HG03135 (cell line): ENCODE data around the gene ARHGEF37.
"Not testable (repeated sequence)": the region's sequence is repeated elsewhere in the genome, so short reads cannot be mapped to it uniquely, and the experiment has no call there.

Experiments
- ATAC-seq: cut with Tn5 transposase; IDR thresholded peaks from one replicate; pipeline ENCODE4 v1.9.1; 2021; ENCODE audit warnings: mild to moderate bottlenecking, moderate library complexity; ENCODE audit not compliant: unreplicated experiment

ARHGEF37 gene

DNA sequence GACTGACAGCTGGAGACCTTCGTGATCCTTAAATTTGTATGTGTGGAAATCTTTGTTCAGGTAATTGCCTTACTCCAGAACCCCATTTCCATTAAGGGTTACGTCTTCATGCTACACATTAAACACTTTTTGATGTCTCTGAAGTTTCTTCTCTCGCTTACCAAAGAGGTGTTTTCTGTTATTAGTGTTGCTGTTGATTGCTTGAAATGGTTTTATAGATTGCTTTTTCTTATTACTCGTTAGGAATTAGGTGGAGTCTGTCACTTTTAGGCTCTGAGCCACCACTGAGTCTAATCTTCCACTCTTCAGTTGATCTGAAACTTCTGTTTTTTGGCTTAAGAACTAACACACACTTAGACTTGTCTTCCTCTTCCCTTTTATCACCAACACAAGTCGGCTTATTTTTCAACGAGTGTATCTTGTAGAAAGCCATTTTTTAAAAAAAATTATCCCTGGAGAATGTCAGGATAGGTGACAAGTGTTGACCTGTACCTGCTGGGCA lies 86.6 kb downstream of the ARHGEF37 start:
- no peak for ATAC-seq

DNA sequence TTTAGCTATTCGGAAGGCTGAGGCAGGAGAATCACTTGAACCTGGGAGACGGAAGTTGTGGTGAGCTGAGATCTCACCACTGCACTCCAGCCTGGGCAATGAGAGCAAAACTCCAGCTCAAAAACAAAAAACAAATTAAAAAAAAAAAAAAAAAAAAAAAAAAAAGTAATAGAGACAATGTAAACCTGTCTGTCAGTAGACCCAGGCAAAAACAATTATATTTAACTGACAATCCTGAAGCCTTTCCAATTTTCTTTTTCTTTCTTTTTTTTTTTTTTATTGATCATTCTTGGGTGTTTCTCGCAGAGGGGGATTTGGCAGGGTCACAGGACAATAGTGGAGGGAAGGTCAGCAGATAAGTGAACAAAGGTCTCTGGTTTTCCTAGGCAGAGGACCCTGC lies 88.0 kb downstream of the ARHGEF37 start:
- ATAC-seq, result not testable (repeated sequence)

DNA sequence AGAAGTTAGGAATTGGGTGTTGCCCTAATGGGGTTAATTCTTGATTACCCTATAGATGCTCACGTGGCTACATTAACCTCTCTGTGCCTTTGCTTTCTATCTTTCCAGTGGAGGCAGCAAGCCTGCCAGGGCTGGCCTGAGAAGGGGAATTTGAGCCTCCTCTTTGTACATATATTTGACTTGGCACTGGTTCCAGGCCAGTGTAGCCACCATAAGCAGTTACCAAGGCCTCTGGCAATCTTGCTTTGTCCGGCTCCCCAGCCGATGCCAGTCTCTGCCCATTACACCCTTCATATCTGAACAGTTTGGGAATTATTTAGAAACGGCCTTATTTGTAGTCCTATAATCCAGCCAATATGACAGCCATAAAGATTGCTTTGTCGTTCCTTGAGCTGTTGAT lies 90.2 kb downstream of the ARHGEF37 start:
- no peak for ATAC-seq

DNA sequence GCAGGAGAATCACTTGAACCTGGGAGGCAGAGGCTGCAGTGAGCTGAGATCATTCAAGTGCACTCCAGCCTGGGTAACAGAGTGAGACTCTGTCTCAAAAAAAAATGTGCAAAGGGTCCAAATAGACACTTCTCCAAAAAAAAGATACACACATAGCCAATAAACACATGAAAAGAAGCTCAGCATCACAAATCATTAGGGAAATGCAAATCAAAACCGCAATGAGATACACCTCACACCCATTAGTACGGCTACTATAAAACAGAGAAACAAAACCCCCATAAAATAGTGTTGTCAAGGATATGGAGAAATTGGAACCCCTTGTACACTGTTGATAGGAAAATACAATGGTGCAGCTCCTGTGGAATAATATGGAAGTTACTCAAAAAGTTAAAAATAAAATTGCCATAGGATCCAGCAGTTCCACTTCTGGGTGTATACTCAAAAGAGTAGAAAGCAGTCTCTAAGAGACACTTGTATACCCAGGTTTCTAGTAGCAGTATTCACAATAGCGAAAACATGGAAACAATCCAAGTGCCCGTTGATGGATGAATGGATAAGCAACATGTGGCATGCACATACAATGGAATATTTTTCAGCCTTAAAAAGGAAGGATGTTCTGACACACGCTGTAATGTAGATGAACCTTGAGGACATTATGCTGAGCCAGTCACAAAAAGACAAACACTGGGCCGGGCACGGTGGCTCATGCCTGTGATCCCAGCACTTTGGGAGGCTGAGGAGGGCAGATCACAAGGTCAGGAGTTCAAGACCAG lies 91.6 kb downstream of the ARHGEF37 start:
- ATAC-seq, result no peak

DNA sequence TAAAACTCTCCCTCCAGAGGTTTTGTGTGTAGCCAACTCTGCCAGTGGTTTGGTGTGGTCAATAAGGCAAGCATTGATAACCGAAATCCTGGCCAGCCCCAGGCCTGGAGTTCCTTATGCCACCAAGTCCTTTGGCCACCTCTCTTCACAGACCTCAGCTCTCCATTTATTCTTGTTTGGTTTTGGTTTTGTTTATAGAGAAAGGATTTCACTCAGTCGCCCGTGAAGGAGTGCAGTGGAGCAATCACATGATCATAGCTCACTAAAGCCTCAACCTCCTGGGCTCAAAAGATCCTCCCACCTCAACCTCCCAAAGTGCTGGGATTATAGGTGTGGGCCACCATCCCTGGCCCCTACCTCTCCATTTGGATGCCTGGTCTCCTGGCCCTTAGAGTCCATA lies 93.4 kb downstream of the ARHGEF37 start:
- no peak for ATAC-seq

DNA sequence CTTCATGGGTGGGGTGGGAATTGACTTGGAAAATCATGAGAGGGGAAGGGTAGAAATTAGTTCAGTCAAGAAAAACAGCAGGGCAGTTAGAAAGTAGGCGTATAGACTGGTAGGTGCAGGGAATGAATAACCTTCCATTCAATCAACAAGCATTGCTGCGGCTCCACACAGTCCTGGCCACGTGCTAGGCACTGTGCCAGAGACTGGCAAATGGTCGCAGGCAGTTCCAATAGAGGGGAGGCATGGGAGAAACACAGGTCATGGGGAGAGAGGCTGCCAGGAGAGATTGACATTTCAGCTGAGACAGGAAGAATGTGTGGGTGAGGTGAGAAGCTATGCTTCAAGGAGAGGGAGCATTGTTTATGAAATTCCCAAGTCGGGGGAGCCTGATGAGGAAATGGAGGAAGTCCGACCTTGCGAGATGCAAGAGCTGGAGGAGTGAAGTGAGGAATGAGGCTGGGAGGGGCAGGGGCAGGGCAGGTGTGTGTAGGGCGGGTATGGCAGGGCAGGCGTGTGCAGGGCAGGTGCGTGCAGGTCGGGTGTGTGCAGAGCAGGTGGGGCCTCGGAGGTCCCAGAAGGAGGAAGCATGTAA lies 94.4 kb downstream of the ARHGEF37 start:
- no peak for ATAC-seq

DNA sequence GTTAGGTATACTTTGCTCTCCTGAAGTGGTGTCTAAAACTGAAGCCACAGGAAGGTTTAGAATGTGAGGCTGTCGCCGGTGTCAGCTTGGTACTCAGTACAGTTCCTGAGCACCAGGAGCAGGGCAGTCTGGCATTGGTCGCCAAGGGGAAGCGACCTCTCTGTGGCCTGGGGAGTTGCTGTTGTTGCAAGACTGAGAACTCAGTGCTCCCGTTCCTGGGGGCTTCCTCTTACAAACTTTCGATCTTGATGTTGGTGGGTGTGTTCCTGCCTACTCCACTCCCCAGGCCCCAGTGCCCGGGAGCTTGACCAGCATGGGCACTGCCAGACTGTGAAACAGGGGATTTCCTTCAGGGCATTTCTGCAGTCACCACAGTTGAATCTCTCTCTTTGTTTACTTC lies 96.4 kb downstream of the ARHGEF37 start:
- no peak for ATAC-seq

DNA sequence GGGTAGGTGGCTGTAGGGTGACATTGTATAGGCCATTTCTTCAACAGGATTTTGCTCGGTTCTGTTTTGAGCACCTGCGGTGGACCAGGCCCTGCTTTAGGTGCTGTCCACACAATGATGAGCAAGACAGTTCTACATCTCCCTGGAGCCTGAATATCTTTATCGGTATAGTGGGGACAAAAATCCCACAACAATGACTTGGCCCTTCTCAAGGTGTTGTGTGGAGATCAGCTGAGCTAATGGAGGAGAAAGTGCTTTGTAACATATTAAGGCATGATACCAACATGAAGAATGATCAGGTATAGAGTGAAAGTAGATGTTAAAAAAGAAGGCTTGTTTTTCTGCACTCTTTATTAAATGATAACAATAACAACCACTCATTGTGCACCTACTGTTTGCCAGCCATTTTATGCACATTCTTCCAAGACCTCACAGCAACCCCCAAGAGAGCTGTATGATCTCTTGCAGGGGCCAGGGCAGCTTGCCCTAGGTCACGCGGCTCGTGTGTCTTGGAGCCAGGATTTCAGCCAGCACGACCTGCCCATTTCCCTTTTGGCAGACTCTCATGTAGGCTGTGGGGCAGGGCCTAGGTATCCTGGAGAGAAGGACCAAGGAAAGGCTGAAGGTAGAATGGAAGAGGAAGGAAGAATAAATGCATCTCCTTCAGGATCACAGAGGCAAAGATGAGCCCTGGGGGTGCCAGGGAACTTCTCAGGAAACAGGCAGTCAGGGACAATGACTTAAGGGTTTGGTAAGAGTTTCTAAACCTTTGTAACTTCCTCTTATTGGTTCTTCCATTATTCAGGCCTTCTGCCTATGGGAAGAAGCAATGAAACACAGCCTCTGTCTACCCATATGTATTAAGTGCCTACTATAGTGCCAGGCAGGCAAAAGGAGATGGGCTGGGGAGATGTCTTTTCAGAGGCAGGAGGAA lies 98.8 kb downstream of the ARHGEF37 start:
- peak; percentile 39 for ATAC-seq

DNA sequence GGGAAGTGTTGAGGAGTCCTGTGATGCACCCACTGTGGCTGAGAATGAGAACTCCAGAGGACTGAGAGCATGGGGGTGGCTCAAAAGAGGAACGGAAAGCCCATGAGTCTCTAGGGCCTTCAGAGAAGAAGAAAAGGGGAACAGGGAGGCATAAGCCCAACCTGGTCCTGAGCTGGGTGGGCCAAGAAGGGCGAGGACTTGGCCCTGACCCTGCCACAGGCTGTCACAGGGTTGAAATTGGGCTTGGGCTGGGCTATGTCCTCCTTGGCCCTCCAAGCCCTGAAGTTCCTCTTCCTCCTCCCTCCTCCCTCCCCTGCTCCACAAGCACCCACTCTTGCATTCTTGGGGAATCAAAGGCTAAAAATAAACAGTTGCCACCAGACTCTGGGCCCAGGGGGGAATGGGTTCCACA lies 99.5 kb downstream of the ARHGEF37 start:
- ATAC-seq, result peak; percentile 98

DNA sequence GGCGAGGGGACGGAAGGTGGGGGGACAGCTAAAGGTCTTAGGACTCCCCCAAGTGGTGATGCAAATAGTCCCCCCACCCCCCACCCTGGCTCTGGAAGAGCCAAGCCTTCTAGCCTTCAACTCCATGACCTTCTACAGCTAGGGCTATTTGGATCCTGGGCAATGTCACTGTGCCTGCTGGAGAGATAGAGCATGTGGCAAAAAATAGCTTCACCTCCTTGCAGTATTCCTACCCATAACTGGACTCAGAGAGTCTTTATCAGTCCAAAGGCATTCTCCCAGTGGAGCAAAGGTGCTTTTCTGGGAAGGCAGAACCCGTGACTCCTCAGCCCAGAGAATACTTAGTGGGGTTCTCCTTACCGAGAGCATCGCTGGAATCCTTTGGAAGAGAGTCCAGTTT lies 100.0 kb downstream of the ARHGEF37 start:
- ATAC-seq, result no peak

DNA sequence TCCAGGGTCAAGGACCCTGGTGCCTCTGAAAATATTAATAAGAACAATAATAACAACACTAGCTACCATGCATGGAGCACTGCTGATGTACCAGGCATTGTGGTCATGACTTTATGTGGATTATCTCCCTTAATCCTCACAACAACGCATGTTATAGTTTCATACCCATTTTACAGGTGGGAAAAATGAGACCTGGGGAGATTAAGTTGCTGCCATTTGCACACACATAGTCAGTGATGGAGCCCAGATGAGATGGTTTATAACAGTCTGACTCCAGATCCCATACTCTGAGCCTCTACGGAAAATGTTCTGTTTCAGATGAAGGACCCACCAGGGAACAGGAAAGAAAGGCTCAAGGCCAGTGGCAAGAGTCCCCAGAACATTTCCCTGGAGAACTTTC lies 100.6 kb downstream of the ARHGEF37 start:
- no peak for ATAC-seq

DNA sequence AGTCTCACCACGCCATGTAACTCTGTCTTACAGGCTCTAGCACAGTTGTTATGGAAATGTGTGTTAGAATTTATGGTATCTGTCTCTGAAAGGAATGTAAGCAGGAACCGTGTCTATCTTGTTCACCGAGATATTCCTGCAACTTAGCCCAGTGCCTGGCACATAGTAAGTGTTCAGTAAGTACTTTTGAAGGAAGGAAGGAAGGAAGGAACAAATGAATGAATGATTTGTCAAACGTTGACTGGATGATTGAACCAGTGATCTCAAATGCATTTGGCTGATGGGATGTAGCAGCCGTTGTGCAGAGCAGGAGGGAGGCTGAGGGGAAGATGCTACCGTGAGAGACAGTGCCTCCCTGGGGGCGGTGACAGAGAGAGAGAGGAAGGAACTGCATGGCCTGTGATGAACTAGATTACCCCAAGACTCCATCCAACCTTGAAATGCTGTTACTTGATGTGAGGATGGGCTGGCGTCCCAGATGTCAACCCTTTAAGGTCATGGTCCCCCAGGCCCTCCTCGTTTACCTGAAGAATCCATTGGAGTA lies 101.3 kb downstream of the ARHGEF37 start:
- no peak for ATAC-seq

DNA sequence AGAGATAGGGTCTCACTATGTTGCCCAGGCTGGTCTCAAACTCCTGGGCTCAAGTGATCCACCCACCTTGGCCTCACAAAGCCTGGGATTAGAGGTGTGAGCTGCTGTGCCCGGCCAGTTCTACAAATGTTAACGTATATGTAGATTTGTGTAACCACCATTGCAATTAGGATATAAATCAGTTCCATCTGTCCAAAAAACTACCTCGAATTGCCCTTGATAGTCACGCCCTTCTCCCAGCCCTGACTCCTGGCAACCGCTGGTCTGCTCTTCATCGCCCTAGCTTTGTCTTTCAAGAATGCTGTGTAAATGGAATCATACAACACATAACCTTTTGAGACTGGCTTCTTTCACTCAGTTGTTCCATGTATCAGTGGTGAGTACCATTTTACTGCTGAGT lies 102.7 kb downstream of the ARHGEF37 start:
- no peak for ATAC-seq

DNA sequence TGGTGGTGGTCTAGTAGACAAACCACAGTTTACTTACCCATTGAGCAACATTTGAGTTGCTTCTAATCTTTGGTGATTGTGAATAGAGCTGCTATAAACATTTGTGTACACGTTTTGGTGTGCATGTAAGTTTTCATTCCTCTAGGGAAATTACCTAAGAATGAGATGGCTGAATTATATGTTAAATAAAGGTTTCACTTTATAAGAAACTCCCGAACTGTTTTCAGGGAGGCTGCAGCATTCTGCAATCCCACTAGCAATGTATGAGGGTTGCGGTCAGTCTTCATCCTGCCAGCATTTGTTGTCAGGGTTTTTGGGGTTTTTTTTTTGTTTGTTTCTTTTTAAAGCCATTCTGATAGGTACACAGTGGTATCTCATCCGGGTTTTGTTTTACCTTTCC lies 103.1 kb downstream of the ARHGEF37 start:
- ATAC-seq, result no peak
